ENCODE measurements around the gene SPECC1. TPM values are rescaled to one million over a fixed set of nuclear protein-coding genes. Genes with fewer than 3 reads are reported as not detected.

The SPECC1 gene
- total RNA-seq, 1 donor from 2014 or later = 83.0 TPM

GRCh38 chr17:20313891-20314290 lies 304.7 kb downstream of the SPECC1 start:
- Histone ChIP-seq H3K27ac (ENCODE audit: low read depth, low read length) (no peak overlapping the region), H3K4me3 (ENCODE audit: insufficient read depth, low read depth, low read length) (no peak overlapping the region), H4K20me1 (ENCODE audit: insufficient read depth, low read length) (no peaks in the 10 kb centered on the region), H3K79me2 (ENCODE audit: insufficient read depth, low read length) (no peaks in the 10 kb centered on the region), H3K27me3 (ENCODE audit: insufficient read depth, low read length) (no peaks in the 10 kb centered on the region), H3K4me1 (ENCODE audit: insufficient read depth, low read length) (no peaks in the 10 kb centered on the region), H3K9me3 (ENCODE audit: insufficient read depth, low read depth, low read length) (no peaks in the 10 kb centered on the region), H3K36me3 (ENCODE audit: insufficient read depth, low read length) (peaks cover 3% of the 10 kb centered on the region), H3K4me2 (ENCODE audit: low read length) (no peak overlapping the region), H3K9ac (ENCODE audit: low read length) (no peak overlapping the region), H2AFZ (ENCODE audit: low read depth, low read length) (no peak overlapping the region)
- H3K36me3 Mint-ChIP-seq (ENCODE audit: low read depth, unreplicated experiment) = peaks cover 10% of the 10 kb centered on the region
- H3K4me1 Mint-ChIP-seq (ENCODE audit: low read depth, unreplicated experiment) = no peaks in the 10 kb centered on the region
- no peak overlapping the region for H3K27ac Mint-ChIP-seq (ENCODE audit: unreplicated experiment)
- DNase-seq (ENCODE audit: low read depth) (no peak), FAIRE-seq (no peak)
- TF ChIP-seq EZH2 (IDR thresholded peaks at IDR 0.05; ENCODE audit: insufficient read depth, low read length) (no peak), CTCF (IDR thresholded peaks at IDR 0.05; ENCODE audit: insufficient read depth, low read depth, low read length) (no peak)
- H3K4me3 Mint-ChIP-seq (ENCODE audit: unreplicated experiment) = no peak overlapping the region
- H3K9me3 Mint-ChIP-seq (ENCODE audit: unreplicated experiment) = no peaks in the 10 kb centered on the region
- H3K27me3 Mint-ChIP-seq (ENCODE audit: low read depth, unreplicated experiment) = no peaks in the 10 kb centered on the region

GRCh38 chr17:20314834-20315233 lies 305.7 kb downstream of the SPECC1 start:
- H3K36me3 Mint-ChIP-seq (ENCODE audit: low read depth, unreplicated experiment) = peaks cover 8% of the 10 kb centered on the region

More at GRCh38 chr17:20314834-20315233, 305.7 kb downstream of the SPECC1 start:
- Histone ChIP-seq H3K9ac (ENCODE audit: low read length) (no peak overlapping the region), H3K36me3 (ENCODE audit: insufficient read depth, low read length) (no peaks in the 10 kb centered on the region), H3K27ac (ENCODE audit: low read depth, low read length) (no peak overlapping the region), H3K9me3 (ENCODE audit: insufficient read depth, low read depth, low read length) (no peaks in the 10 kb centered on the region), H4K20me1 (ENCODE audit: insufficient read depth, low read length) (no peaks in the 10 kb centered on the region), H3K4me1 (ENCODE audit: insufficient read depth, low read length) (no peaks in the 10 kb centered on the region), H3K79me2 (ENCODE audit: insufficient read depth, low read length) (no peaks in the 10 kb centered on the region), H2AFZ (ENCODE audit: low read depth, low read length) (no peak overlapping the region), H3K4me2 (ENCODE audit: low read length) (no peak overlapping the region), H3K27me3 (ENCODE audit: insufficient read depth, low read length) (no peaks in the 10 kb centered on the region), H3K4me3 (ENCODE audit: insufficient read depth, low read depth, low read length) (no peak overlapping the region)
- DNase-seq (ENCODE audit: low read depth) = no peak
- Mint-ChIP-seq H3K4me1 (ENCODE audit: low read depth, unreplicated experiment) (no peaks in the 10 kb centered on the region), H3K27ac (ENCODE audit: unreplicated experiment) (no peak overlapping the region), H3K9me3 (ENCODE audit: unreplicated experiment) (no peaks in the 10 kb centered on the region), H3K27me3 (ENCODE audit: low read depth, unreplicated experiment) (no peaks in the 10 kb centered on the region), H3K4me3 (ENCODE audit: unreplicated experiment) (no peak overlapping the region)
- no peak for TF ChIP-seq EZH2 (IDR thresholded peaks at IDR 0.05; ENCODE audit: insufficient read depth, low read length)
- no peak for TF ChIP-seq CTCF (IDR thresholded peaks at IDR 0.05; ENCODE audit: insufficient read depth, low read depth, low read length)
- FAIRE-seq = no peak

Measured in astrocyte (in vitro differentiated cells and primary cell).